ENCODE data around the gene NR6A1.
A peak's percentile ranks its signal among the peaks of the same experiment; 100 is the strongest.

NR6A1 gene

GRCh38 chr9:124813041-124813440 is 41.9 kb upstream of the NR6A1 start:
- no peak overlapping the region for H3K18ac ChIP-seq (ENCODE audit: low read length)
- H2AK5ac ChIP-seq (ENCODE audit: low read length): no peak overlapping the region
- no peak overlapping the region for H4K5ac ChIP-seq (ENCODE audit: low read length)
- H3K36me3 ChIP-seq (ENCODE audit: control insufficient read depth, insufficient read depth, low read length): no peaks in the 10 kb centered on the region
- no peak overlapping the region for H2BK5ac ChIP-seq (ENCODE audit: low read length)
- no peak overlapping the region for H3K4me3 ChIP-seq (ENCODE audit: low read length)
- H4K8ac ChIP-seq (ENCODE audit: low read depth, low read length): no peak overlapping the region
- no peak overlapping the region for H2BK120ac ChIP-seq (ENCODE audit: low read depth, low read length)
- H3K56ac ChIP-seq (ENCODE audit: low read length): peak overlapping the region; percentile 34
- no peak overlapping the region for H3K4ac ChIP-seq (ENCODE audit: low read depth, low read length)
- H3K4me2 ChIP-seq (ENCODE audit: low read length): no peak overlapping the region
- no peak for DNase-seq
- H3K79me2 ChIP-seq (ENCODE audit: control insufficient read depth, insufficient read depth, low read length): no peaks in the 10 kb centered on the region
- H3K4me1 ChIP-seq (ENCODE audit: control insufficient read depth, low read depth, low read length): peaks cover 7% of the 10 kb centered on the region
- WGBS (ENCODE audit: extremely low coverage, insufficient coverage, low lambda C conversion rate): no CpG with 5 or more reads among the region's 7 CpGs
- H3K27ac ChIP-seq (ENCODE audit: low read depth, low read length): no peak overlapping the region
- H3K27me3 ChIP-seq (ENCODE audit: insufficient read depth, low read length, poor library complexity): no peaks in the 10 kb centered on the region
- H3K9ac ChIP-seq (ENCODE audit: low read length): no peak overlapping the region
- H3K79me1 ChIP-seq (ENCODE audit: low read length): no peaks in the 10 kb centered on the region
- H3K23ac ChIP-seq (ENCODE audit: low read length): no peak overlapping the region
- H2BK15ac ChIP-seq (replicated peaks; ENCODE audit: low read depth): no peak overlapping the region

- DNase-seq: peak; percentile 89
- Histone ChIP-seq H3K9ac (ENCODE audit: low read length) (no peak overlapping the region), H4K8ac (ENCODE audit: low read depth, low read length) (no peak overlapping the region), H3K79me2 (ENCODE audit: control insufficient read depth, insufficient read depth, low read length) (no peaks in the 10 kb centered on the region), H3K36me3 (ENCODE audit: control insufficient read depth, insufficient read depth, low read length) (no peaks in the 10 kb centered on the region), H3K23ac (ENCODE audit: low read length) (no peak overlapping the region), H3K79me1 (ENCODE audit: low read length) (no peaks in the 10 kb centered on the region), H3K27me3 (ENCODE audit: insufficient read depth, low read length, poor library complexity) (no peaks in the 10 kb centered on the region), H3K4me2 (ENCODE audit: low read length) (no peak overlapping the region), H2BK5ac (ENCODE audit: low read length) (no peak overlapping the region), H3K4me3 (ENCODE audit: low read length) (no peak overlapping the region), H3K4me1 (ENCODE audit: control insufficient read depth, low read depth, low read length) (peaks cover 7% of the 10 kb centered on the region), H3K18ac (ENCODE audit: low read length) (no peak overlapping the region), H2AK5ac (ENCODE audit: low read length) (no peak overlapping the region), H4K5ac (ENCODE audit: low read length) (no peak overlapping the region), H2BK15ac (replicated peaks; ENCODE audit: low read depth) (no peak overlapping the region), H2BK120ac (ENCODE audit: low read depth, low read length) (no peak overlapping the region), H3K56ac (ENCODE audit: low read length) (no peak overlapping the region), H3K4ac (ENCODE audit: low read depth, low read length) (no peak overlapping the region), H3K27ac (ENCODE audit: low read depth, low read length) (no peak overlapping the region)
- WGBS (ENCODE audit: extremely low coverage, insufficient coverage, low lambda C conversion rate): no CpG with 5 or more reads among the region's 6 CpGs
Observed at GRCh38 chr9:124812441-124812876, 41.3 kb upstream of the NR6A1 start.

DNA sequence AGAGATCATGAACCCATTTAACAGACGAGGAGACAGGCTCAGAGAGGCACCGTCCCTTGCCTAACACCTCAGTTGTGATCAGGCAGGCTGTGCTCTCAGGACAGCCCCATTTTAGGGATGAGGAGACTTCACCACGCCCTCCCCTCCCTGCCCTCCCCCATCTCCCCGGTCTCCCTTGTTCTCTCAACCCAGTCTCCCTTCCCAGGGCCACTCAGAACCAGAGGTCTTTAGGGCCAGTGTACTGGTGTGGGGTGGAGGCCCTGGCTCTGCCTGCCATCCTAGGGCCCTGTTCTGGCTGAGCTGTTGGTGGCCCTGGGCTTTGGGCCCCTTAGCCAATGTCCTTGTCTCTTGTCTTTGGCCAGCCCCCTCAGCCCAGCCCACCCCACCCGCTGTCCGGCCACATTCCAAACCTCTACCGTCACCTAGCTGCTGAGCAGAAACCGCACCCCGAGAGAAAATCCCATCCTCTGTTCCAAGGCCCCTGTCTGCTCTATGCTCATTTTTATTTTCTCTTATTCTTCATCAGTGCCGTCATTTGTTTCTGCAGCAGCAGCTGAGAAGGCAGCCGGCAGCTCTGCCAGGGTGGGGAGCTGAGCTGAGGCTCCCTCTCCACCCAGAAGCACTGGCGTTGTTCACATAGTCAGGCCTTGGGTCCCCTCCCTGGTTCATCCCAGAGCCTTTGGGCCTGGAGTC is 39.7 kb upstream of the NR6A1 start:
- Histone ChIP-seq H3K9ac (ENCODE audit: low read length) (peak overlapping the region; percentile 68), H4K5ac (ENCODE audit: low read length) (peak overlapping the region; percentile 33), H3K27me3 (ENCODE audit: insufficient read depth, low read length, poor library complexity) (no peaks in the 10 kb centered on the region), H2AK5ac (ENCODE audit: low read length) (peak overlapping the region; percentile 72), H3K79me1 (ENCODE audit: low read length) (no peaks in the 10 kb centered on the region), H3K56ac (ENCODE audit: low read length) (peak overlapping the region; percentile 88), H3K36me3 (ENCODE audit: control insufficient read depth, insufficient read depth, low read length) (no peaks in the 10 kb centered on the region), H2BK5ac (ENCODE audit: low read length) (peak overlapping the region; percentile 82), H3K23ac (ENCODE audit: low read length) (no peak overlapping the region), H3K18ac (ENCODE audit: low read length) (peak overlapping the region; percentile 72), H3K27ac (ENCODE audit: low read depth, low read length) (peak overlapping the region; percentile 80), H3K4ac (ENCODE audit: low read depth, low read length) (peak overlapping the region; percentile 74), H3K4me2 (ENCODE audit: low read length) (no peak overlapping the region), H3K4me1 (ENCODE audit: control insufficient read depth, low read depth, low read length) (peaks cover 7% of the 10 kb centered on the region), H2BK15ac (replicated peaks; ENCODE audit: low read depth) (no peak overlapping the region), H3K4me3 (ENCODE audit: low read length) (no peak overlapping the region), H2BK120ac (ENCODE audit: low read depth, low read length) (no peak overlapping the region), H4K8ac (ENCODE audit: low read depth, low read length) (no peak overlapping the region), H3K79me2 (ENCODE audit: control insufficient read depth, insufficient read depth, low read length) (no peaks in the 10 kb centered on the region)
- DNase-seq: peak; percentile 97
- no CpG with 5 or more reads among the region's 12 CpGs for WGBS (ENCODE audit: extremely low coverage, insufficient coverage, low lambda C conversion rate)

DNA sequence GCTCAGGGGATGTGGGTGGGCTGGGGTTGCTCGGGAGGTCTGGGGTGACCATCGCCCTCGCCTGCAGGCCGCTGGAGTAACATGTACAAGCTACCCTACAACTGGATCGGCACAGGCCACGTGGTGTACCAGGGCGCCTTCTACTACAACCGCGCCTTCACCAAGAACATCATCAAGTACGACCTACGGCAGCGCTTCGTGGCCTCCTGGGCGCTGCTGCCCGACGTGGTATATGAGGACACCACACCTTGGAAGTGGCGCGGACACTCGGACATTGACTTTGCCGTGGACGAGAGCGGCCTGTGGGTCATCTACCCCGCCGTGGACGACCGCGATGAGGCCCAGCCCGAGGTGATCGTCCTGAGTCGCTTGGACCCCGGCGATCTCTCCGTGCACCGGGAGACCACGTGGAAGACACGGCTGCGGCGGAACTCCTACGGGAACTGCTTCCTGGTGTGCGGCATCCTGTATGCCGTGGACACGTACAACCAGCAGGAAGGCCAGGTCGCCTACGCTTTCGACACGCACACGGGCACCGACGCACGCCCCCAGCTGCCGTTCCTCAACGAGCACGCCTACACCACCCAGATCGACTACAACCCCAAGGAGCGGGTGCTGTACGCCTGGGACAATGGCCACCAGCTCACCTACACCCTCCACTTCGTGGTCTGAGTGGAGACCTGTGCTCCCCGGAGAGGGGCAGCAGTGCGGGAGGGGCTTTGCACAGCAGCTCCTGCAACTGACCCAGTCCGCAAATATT is 38.8 kb upstream of the NR6A1 start:
- H3K23ac ChIP-seq (ENCODE audit: low read length): no peak overlapping the region
- peak overlapping the region; percentile 69 for H2BK5ac ChIP-seq (ENCODE audit: low read length)
- H3K27me3 ChIP-seq (ENCODE audit: insufficient read depth, low read length, poor library complexity): no peaks in the 10 kb centered on the region
- no peak overlapping the region for H3K4me3 ChIP-seq (ENCODE audit: low read length)
- no peak overlapping the region for H4K8ac ChIP-seq (ENCODE audit: low read depth, low read length)
- no peak overlapping the region for H3K18ac ChIP-seq (ENCODE audit: low read length)
- peak overlapping the region; percentile 71 for H3K56ac ChIP-seq (ENCODE audit: low read length)
- no peak overlapping the region for H2BK15ac ChIP-seq (replicated peaks; ENCODE audit: low read depth)
- no CpG with 5 or more reads among the region's 60 CpGs for WGBS (ENCODE audit: extremely low coverage, insufficient coverage, low lambda C conversion rate)
- H3K4me1 ChIP-seq (ENCODE audit: control insufficient read depth, low read depth, low read length): peaks cover 7% of the 10 kb centered on the region
- peak overlapping the region; percentile 8 for H3K4ac ChIP-seq (ENCODE audit: low read depth, low read length)
- DNase-seq: no peak
- H2BK120ac ChIP-seq (ENCODE audit: low read depth, low read length): no peak overlapping the region
- no peak overlapping the region for H3K9ac ChIP-seq (ENCODE audit: low read length)
- peak overlapping the region; percentile 83 for H2AK5ac ChIP-seq (ENCODE audit: low read length)
- no peak overlapping the region for H3K27ac ChIP-seq (ENCODE audit: low read depth, low read length)
- no peak overlapping the region for H4K5ac ChIP-seq (ENCODE audit: low read length)
- no peaks in the 10 kb centered on the region for H3K79me1 ChIP-seq (ENCODE audit: low read length)
- no peak overlapping the region for H3K4me2 ChIP-seq (ENCODE audit: low read length)
- H3K36me3 ChIP-seq (ENCODE audit: control insufficient read depth, insufficient read depth, low read length): no peaks in the 10 kb centered on the region
- no peaks in the 10 kb centered on the region for H3K79me2 ChIP-seq (ENCODE audit: control insufficient read depth, insufficient read depth, low read length)

DNA sequence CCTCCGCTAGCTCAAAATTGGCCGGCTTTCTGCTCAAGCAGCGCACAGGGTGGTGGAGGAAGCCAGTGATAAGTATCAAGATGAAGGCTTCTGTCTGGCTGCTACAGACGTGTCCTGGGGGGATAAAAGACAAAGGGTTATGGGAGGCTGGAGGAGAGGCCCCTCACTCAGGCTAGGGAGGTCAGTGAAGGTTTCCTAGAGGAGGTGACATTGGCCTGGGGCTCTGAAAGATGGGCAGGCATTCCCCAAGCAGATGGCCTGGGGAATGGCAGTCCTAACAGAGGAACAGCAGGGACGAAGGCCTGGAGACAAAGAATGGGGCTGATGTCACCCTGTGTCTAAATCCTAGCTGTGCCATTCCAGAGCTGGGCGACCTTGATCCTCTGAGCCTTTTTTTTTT is 38.1 kb upstream of the NR6A1 start:
- Histone ChIP-seq H3K4me3 (ENCODE audit: low read length) (no peak overlapping the region), H2BK5ac (ENCODE audit: low read length) (no peak overlapping the region), H3K79me2 (ENCODE audit: control insufficient read depth, insufficient read depth, low read length) (no peaks in the 10 kb centered on the region), H3K18ac (ENCODE audit: low read length) (no peak overlapping the region), H3K27ac (ENCODE audit: low read depth, low read length) (no peak overlapping the region), H3K36me3 (ENCODE audit: control insufficient read depth, insufficient read depth, low read length) (no peaks in the 10 kb centered on the region), H3K79me1 (ENCODE audit: low read length) (no peaks in the 10 kb centered on the region), H3K4me1 (ENCODE audit: control insufficient read depth, low read depth, low read length) (peaks cover 7% of the 10 kb centered on the region), H2BK15ac (replicated peaks; ENCODE audit: low read depth) (no peak overlapping the region), H3K9ac (ENCODE audit: low read length) (no peak overlapping the region), H3K4me2 (ENCODE audit: low read length) (no peak overlapping the region), H3K23ac (ENCODE audit: low read length) (no peak overlapping the region), H2AK5ac (ENCODE audit: low read length) (no peak overlapping the region), H2BK120ac (ENCODE audit: low read depth, low read length) (no peak overlapping the region), H3K4ac (ENCODE audit: low read depth, low read length) (no peak overlapping the region), H4K8ac (ENCODE audit: low read depth, low read length) (no peak overlapping the region), H3K27me3 (ENCODE audit: insufficient read depth, low read length, poor library complexity) (no peaks in the 10 kb centered on the region), H3K56ac (ENCODE audit: low read length) (no peak overlapping the region), H4K5ac (ENCODE audit: low read length) (no peak overlapping the region)
- WGBS (ENCODE audit: extremely low coverage, insufficient coverage, low lambda C conversion rate): no CpG with 5 or more reads among the region's 6 CpGs
- DNase-seq: peak; percentile 67

Data from mesendoderm (in vitro differentiated cells).